GM10847 (cell line): ENCODE results near the gene DPH3.

Experiments used
- POLR2A ChIP-seq: IDR thresholded peaks from 2 replicates; pipeline ENCODE4 v1.6.1; 2011; ENCODE audit not compliant: insufficient read length; ENCODE audit errors: extremely low read depth

DPH3 gene

GRCh38 chr3:16251316-16252085 lies 13.2 kb downstream of the DPH3 start:
- TF ChIP-seq POLR2A, result no peak

- no peak for TF ChIP-seq POLR2A
These were observed 14.9 kb downstream of the DPH3 start for GRCh38 chr3:16249886-16250285.

- TF ChIP-seq POLR2A, result no peak
These were observed 15.4 kb downstream of the DPH3 start for GRCh38 chr3:16249336-16249735.

- no peak for TF ChIP-seq POLR2A
These were observed 16.2 kb downstream of the DPH3 start for GRCh38 chr3:16248556-16248955.

- no peak for TF ChIP-seq POLR2A
These were observed 17.3 kb downstream of the DPH3 start for GRCh38 chr3:16247282-16248061.

- TF ChIP-seq POLR2A, result no peak
These were observed 19.1 kb downstream of the DPH3 start for GRCh38 chr3:16245609-16246008.

GRCh38 chr3:16243706-16244490 lies 20.8 kb downstream of the DPH3 start:
- no peak for TF ChIP-seq POLR2A

- no peak for TF ChIP-seq POLR2A
These were observed 22.6 kb downstream of the DPH3 start for GRCh38 chr3:16242177-16242576.

GRCh38 chr3:16241225-16241624 lies 23.5 kb downstream of the DPH3 start:
- TF ChIP-seq POLR2A, result no peak

- no peak for TF ChIP-seq POLR2A
These were observed 24.3 kb downstream of the DPH3 start for GRCh38 chr3:16240229-16241023.

GRCh38 chr3:16239780-16240179 lies 25.0 kb downstream of the DPH3 start:
- no peak for TF ChIP-seq POLR2A

GRCh38 chr3:16239086-16239770 lies 25.5 kb downstream of the DPH3 start:
- TF ChIP-seq POLR2A, result no peak

GRCh38 chr3:16236856-16237393 lies 27.8 kb downstream of the DPH3 start:
- TF ChIP-seq POLR2A, result no peak

- TF ChIP-seq POLR2A, result no peak
These were observed 28.6 kb downstream of the DPH3 start for GRCh38 chr3:16236030-16236639.
